Mesenteric fat pad (tissue), 1 donor: ENCODE measurements around the gene ALDH16A1. TPM values are rescaled to one million over a fixed set of nuclear protein-coding genes. Genes with fewer than 3 reads are reported as not detected.
A peak's percentile ranks its signal among the peaks of the same experiment; 100 is the strongest.
"Not testable (repeated sequence)": the region's sequence is repeated elsewhere in the genome, so short reads cannot be mapped to it uniquely, and the experiment has no call there.

Experiments used
- DNase-seq: peaks from one replicate; pipeline ENCODE4 v3.0.0-alpha.2; 2020; ENCODE audit warnings: low spot score
- total RNA-seq: library from RNA; stranded (reverse); fragmentation: NEBNext Ultra II Directional; extraction: Animal tissue kit (Norgen Biotek cat#: 25700); gene quantifications from one replicate; pipeline ENCODE4 v1.2.1, GENCODE V29; 2021
- donor health status: DM: yes; HTN: yes; CAD: no.

The ALDH16A1 gene
- total RNA-seq, 1 donor from 2014 or later, result 32.1 TPM

DNA sequence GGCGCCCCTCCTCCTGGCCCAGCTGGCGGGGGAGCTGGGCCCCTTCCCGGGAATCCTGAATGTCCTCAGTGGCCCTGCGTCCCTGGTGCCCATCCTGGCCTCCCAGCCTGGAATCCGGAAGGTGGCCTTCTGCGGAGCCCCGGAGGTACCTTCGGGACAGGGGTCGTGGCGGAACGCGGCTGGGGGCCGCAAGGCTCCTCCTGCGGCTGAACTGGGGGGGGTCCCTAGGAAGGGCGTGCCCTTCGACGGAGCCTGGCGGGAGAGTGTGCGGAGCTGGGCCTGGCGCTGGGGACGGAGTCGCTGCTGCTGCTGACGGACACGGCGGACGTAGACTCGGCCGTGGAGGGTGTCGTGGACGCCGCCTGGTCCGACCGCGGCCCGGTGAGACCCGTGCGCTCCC, 8.6 kb downstream of the ALDH16A1 start:
- DNase-seq, result no peak

DNA sequence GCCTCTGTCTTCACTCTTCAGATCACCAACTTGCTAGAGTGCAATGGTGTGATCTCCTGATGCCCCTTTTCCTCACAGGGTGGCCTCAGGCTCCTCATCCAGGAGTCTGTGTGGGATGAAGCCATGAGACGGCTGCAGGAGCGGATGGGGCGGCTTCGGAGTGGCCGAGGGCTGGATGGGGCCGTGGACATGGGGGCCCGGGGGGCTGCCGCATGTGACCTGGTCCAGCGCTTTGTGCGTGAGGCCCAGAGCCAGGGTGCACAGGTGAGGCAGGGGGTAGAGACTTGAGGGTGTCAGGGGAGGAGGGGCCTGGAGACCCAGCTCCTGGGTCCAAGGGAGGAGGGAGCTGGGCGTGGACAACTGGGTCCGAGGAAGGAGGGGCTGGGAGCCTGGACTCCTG, 9.5 kb downstream of the ALDH16A1 start:
- DNase-seq, result no peak

DNA sequence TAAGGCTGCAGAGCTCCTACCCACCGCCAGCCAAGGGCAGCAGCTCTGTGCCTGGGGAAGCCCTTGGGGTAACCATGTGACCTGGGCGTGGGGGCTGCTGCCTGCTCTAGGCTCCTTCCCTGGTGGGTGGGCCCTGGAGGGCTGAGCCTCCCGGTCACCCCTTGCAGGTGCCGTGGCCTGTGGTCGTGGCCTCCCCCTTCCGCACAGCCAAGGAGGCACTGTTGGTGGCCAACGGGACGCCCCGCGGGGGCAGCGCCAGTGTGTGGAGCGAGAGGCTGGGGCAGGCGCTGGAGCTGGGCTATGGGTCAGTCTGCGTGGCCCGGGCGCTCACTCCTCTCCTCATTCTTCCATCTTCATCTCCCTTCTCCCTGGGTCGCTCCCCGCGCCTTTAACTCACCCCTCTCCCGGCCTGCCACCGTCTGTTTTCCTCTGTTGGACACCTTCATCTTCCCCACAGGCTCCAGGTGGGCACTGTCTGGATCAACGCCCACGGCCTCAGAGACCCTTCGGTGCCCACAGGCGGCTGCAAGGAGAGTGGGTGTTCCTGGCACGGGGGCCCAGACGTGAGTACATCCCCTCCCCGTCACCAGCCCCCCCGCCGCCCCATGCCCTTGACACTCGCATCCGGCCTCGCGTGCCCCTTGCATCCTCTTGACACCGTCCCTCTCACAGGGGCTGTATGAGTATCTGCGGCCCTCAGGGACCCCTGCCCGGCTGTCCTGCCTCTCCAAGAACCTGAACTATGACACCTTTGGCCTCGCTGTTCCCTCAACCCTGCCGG, 11.1 kb downstream of the ALDH16A1 start:
- no peak for DNase-seq

DNA sequence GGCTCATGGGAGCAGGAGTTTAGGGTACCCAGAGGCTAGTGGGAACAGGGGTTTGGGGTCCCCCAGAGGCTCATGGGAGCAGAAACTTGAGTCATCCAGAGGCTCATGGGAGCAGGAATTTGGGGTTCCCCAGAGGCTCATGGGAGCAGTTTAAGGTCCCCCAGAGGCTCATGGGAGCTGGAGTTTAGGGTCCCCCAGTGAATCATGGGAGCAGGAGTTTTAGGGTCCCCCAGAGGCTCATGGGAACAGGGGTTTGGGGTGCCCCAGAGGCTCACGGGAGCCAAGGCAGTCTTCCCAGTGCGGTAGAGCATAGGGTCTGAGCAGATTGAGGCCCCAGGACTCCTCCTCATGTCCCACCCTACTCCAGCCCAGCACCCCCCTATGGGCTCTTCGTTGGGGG, 12.3 kb downstream of the ALDH16A1 start:
- no peak for DNase-seq

DNA sequence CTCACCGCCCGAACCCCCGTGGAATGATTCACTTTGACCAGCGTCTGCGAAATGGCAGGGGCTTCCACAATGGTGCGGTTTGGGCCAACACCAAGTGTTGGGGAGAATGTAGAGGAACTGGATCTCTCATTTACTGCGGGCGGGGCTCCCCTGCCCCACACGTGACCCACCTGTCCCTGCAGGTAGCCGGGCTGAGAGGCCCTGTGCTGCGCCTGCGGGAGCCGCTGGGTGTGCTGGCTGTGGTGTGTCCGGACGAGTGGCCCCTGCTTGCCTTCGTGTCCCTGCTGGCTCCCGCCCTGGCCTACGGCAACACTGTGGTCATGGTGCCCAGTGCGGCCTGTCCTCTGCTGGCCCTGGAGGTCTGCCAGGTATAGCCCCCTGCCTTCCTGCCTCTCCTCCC, 15.2 kb downstream of the ALDH16A1 start:
- DNase-seq, result no peak

DNA sequence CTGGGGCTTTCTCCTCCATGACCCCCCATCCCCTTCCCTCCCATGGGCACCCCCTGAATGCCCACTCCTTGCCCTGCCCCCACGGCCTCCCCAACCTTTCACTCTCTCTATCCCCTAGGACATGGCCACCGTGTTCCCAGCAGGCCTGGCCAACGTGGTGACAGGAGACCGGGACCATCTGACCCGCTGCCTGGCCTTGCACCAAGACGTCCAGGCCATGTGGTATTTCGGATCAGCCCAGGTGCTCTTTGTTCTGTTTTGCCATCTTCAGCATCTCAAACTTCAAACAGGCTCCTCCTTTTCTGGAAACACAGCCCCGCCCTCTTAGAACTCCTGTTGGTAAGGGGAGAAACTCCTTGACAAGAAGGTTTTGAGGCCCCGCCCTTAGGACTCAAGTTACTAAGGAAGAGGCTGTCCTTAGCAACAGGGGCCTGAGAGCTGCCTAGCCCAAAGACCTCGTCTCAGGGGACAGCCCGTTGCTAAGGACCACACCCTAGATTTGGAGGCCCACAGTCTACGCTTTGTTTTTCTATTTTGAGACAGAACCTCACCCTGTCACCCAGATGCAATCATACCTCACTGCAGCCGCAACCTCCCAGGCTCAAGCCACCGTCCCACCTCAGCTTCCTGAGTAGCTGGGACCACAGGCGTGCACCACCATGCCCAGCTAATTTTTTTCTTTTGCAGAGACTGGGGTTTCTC, 15.9 kb downstream of the ALDH16A1 start:
- no peak for DNase-seq

DNA sequence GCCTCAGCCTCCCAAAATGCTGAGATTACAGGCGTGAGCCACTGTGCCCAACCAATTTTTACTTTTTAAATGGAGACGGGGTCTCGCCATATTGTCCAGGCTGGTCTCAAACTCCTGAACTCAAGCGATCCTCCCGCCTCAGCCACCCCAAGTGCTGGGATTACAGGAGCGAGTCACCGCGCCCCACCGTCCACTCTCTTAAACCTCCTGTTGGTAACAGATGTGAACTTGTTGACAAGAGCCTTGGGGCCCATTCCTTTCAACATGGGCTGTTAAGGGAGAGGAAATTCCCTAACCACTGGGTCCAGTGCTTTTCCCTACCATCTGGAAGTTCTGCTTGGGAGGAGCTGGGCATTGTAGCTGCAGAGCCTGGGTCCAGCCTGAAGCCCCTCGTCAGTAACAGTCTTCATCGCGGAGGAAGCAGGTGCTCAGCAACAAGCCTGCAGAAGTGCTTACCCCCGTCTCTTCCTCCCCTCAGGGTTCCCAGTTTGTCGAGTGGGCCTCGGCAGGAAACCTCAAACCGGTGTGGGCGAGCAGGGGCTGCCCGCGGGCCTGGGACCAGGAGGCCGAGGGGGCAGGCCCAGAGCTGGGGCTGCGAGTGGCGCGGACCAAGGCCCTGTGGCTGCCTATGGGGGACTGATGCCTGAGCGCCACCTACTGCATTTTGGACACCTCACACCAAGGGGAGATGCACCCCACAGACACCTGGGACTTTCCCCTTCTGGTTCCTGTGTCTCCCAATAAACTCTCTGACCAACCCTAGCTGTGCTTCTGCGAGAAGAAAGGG, 17.0 kb downstream of the ALDH16A1 start:
- no peak for DNase-seq

DNA sequence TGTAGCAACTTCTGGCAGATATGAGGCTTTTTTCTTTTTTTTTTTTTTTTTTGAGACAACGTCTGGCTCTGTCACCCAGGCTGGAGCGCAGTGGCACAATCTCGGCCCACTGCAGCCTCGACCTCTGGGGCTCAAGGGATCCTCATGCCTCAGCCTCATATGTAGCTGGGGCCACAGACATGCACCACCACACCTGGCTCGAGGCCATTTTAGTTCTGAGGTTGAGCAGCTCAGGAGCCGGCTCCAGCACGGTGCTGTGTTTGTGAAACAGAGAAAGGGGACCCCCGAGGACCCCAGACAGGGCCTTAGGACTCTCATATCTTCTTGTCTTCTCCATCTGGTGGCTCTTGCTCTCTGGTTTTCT, 17.6 kb downstream of the ALDH16A1 start:
- DNase-seq, result no peak

DNA sequence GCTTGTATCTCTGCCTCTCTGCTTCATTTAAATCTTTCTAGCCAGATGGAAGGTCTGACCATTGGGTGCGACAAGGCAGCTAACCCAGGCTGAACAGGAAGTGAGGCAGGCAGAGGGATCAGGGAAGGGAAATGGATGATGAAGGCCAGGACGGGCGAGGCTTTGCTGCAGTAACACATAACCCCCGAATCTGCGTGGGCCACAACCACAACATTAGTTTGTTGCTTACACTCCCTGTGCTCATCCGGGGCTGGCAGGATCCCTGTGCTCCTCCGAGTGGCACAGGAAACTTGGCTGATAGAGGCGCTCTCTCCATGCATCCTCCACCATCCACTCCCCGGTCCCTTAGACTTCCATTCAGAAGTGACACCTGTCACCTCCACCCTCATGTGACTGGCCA, 19.9 kb downstream of the ALDH16A1 start:
- no peak for DNase-seq

DNA sequence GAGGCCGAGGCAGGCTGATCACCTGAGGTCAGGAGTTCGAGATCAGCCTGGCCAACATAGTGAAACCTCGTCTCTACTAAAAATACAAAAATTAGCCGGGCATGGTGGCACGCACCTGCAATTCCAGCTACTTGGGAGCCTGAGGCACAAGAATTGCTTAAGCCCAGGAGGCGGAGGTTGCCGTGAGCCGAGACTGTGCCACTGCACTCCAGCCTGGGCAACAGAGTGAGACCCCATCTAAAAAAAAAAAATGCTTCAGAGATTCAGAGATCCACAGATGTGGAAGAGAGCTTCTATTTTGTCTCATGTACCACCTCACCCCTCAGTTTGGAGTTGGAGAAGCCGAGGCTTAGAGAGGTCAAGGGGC, 20.5 kb downstream of the ALDH16A1 start:
- not testable (repeated sequence) for DNase-seq

DNA sequence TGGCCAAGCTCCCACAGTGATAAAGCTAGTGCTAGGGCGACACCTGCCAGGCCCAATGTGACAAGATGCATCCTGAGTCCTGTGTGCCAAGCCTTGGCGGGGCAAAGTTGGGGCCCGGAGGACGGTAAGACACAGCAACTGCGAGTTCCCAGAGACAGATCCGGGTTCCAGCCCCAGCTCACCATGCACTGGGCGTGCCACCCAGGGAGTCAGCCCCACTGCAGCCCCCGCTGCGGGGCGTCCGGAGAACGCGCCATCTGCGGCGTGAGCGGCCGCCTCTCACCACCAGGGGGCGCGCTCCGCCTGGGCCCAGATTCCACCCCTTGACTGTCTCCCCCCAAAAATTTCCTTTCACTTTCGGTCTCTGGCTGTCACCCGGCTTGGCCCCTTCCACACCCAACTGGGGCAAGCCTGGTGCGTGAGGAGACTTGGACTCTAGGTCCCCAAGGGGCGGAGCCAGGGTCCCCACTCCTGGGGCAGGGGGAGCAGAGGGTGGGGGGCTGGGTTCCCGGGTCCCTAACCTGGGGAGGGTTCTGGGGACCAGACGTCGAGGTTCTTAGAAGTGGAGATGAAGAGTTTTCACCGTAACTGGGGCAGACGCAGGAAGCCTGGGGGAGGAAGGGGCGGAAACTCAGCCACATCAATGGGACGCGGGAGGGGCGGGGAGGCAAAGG, 21.0 kb downstream of the ALDH16A1 start, which contains the start of gene FLT3LG:
Gene FLT3LG (plus strand): TSS at position 348 of the 674 bp plus-strand sequence. CDS start 425 bp downstream, outside the sequence.
- peak; percentile 94 for DNase-seq

DNA sequence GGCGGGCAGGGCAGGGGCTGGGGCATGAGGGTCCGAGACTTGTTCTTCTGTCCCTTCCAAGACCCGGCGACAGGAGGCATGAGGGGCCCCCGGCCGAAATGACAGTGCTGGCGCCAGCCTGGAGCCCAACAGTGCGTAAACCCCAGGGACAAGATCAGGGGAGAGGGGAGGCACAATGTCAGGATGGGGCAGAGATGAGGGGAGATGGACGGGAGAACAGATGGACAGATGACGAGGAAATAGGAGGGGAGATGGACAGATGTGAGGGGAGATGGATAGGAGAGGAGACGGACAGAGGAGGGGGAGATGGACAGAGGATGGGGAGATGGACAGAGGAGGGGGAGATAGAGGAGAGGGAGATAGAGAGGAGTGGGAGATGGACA, 21.5 kb downstream of the ALDH16A1 start:
- DNase-seq, result no peak

DNA sequence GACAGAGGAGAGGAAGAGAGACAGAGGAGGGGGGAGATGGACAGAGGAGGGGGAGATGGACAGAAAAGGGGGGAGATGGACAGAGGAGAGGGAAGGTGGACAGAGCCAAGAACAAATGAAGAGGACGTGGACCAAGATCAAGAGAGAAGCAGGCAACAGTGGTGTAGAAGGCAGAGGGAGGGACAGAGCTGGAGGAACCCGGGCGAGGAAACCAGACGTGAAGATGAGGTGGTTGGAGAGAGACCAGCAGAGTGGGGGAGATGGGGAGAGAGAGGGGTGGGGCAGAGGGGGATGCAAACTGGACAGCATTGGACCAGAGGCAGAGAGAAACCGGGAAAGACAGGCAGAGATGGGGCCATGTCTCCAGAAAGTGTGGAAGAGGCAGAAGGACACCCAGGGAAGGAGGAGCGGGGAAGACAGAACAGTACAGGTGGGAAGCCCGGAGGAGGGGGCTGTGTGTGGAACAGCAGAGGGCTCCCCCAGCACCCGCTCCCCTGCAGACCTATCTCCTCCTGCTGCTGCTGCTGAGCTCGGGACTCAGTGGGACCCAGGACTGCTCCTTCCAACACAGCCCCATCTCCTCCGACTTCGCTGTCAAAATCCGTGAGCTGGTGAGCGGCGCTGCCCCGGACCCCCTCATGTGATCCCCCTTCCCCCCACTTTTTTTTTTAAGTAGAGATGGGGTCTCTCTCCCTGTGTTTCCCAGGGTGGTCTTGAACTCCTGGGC, 22.3 kb downstream of the ALDH16A1 start:
- DNase-seq, result no peak

DNA sequence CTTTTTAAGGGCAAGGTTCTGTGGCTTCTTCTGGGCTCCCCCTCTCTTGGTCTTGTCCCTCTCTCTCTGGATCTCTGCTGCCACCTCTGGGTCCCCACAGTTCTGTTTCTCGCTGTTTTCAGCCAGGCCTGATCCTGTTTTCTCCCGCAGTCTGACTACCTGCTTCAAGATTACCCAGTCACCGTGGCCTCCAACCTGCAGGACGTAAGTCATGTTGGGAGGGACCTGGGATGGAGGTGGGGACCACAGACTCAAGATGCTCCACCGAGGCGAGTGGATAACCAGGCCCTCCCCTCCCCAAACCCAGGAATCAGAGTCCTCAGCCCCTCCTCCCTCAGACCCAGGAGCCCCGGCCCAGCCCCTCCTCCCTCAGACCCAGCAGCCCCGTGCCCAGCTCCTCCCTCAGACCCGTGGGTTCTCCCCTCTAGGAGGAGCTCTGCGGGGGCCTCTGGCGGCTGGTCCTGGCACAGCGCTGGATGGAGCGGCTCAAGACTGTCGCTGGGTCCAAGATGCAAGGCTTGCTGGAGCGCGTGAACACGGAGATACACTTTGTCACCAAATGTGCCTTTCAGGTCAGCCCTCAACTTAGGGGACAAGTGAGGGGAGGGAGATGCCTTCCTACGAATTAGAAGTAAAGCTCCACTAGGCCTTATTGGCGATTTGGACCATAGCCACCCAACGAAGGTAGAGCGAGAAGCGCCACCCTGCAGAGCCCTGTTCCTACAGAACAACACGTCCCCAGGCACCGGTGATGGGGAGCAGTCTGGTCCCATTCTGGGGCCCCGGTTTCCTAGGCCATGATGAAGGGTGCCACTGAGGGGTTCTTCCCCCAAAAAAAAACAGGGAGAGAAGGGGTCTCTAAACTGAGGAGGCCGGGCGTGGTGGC, 23.2 kb downstream of the ALDH16A1 start:
- no peak for DNase-seq

DNA sequence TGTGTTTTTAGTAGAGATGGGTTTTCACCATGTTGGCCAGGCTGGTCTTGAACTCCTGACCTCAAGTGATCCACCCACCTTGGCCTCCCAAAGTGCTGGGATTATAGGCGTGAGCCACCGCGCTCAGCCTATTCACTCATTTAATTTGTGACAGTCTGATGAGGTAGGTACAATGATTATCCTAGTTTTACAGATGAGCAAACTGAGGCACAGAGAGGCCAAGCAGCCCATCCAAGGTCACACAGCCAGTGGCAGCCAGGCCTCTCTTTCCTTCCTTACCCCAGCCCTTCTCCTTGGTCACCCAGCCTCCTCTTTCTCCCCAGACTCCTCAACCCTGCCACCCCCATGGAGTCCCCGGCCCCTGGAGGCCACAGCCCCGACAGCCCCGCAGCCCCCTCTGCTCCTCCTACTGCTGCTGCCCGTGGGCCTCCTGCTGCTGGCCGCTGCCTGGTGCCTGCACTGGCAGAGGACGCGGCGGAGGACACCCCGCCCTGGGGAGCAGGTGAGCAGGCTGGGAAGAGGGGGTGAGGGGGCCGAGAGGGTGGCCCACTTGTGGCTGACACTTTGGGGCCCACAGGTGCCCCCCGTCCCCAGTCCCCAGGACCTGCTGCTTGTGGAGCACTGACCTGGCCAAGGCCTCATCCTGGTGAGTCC, 27.1 kb downstream of the ALDH16A1 start:
- DNase-seq, result no peak

DNA sequence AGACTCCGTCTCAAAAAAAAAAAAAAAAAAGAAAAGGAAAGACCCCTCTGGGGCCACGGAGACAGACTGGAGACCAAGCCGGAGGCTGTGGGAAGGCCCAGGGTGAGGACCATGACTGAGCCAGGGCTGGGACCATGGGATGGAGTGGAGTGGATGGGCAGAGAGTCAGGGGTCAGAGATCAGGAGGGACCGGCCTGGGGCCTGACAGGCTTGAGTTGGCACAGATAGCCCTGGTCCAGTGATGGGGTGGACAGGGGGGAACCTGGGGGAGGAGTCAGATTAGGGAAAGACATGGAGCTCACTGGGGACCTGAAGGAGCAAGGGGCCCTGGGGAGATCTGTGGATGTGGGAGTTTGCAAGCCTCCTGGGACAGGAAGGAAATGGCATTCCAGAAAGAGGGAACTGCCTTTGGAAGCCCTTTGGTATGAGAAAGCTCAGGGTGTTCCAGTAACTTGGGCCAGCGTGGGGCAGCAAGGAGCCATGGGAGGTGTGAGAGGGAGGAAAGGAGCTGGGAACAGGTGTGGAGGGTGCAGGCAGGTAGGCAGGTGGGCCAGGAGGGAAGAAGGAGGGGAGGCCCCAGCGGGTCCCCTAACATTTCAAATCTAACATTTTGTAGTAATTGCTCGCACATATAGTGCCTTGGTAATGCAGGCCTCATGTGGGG, 28.1 kb downstream of the ALDH16A1 start:
- DNase-seq, result no peak

DNA sequence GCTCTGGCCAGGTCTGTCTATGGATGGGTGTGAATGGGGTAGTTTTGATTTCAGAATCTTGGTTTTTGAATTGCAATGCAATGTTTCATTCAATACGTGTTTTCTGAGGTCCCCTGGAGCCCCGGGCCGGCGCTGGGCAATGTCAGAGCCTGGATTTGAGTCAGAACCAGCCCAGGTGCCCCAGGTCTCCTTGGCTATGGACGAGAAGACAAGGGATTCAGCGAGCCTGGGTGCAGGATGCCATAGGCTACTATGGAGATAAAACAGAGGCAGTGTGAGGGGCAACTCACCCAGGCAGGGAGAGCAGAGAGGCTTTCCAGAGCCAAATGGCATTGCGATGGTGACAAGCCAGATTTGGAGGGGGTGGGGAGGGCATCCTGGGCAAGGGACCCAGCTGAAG, 33.2 kb downstream of the ALDH16A1 start:
- DNase-seq, result no peak

DNA sequence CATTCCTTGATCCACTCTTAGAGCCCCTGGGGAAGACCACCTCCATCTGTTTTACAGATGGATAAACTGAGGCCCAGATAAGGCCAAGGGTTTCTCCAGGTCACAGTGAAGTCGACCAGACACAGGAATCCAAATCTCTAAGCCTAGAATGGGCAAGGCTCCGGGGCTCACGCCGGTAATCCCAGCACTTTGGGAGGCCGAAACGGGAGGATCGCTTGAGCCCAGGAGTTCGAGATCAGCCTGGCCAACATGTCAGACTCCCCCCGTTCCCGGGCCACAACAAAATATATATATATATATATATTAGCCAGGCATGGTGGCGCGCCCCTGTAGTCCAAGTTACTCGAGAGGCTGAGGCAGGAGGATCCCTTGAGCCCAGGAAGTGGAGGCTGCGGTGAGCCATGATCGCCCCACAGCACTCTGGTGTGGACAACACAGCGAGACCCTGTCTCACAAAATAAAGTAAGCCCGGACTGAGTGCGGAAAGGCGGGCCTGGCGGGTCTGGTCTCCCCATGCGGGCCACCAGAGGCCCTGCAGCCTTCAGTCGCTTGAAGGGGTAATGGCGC, 33.8 kb downstream of the ALDH16A1 start:
- no peak for DNase-seq
